SJSA1 (cell line): ENCODE measurements around the gene CCDC71L. TPM values are rescaled to one million over a fixed set of nuclear protein-coding genes. Genes with fewer than 3 reads are reported as not detected.

Experiments used
- DNase-seq, 2 experiments: peaks; one replicate each; pipeline ENCODE4 v3.0.0-alpha.2; 2015 to 2020; ENCODE audit warnings: low spot score in 2 of 2, low read depth in 1 of 2
- H3K27ac ChIP-seq: fragments of 250-450 bp; sonication (Bioruptor Pico); 2 replicates; pipeline ENCODE4 v1.5.1; 2020; ENCODE audit warnings: mild to moderate bottlenecking, moderate library complexity
- H3K27me3 ChIP-seq: fragments of 250-450 bp; sonication (Bioruptor Pico); replicated peaks from 2 replicates; pipeline ENCODE4 v1.5.1; 2020; ENCODE audit warnings: mild to moderate bottlenecking, moderate library complexity
- H3K36me3 ChIP-seq: fragments of 250-450 bp; sonication (Bioruptor Pico); 2 replicates; pipeline ENCODE4 v1.5.1; 2020; ENCODE audit warnings: mild to moderate bottlenecking
- H3K4me1 ChIP-seq: fragments of 250-450 bp; sonication (Bioruptor Pico); replicated peaks from 2 replicates; pipeline ENCODE4 v1.6.1; 2021; ENCODE audit warnings: mild to moderate bottlenecking
- H3K4me3 ChIP-seq: fragments of 250-450 bp; sonication (Bioruptor Pico); 2 replicates; pipeline ENCODE4 v1.5.1; 2020; ENCODE audit warnings: mild to moderate bottlenecking
- H3K9me3 ChIP-seq: fragments of 250-450 bp; sonication (Bioruptor Pico); replicated peaks from 2 replicates; pipeline ENCODE4 v1.5.1; 2020; ENCODE audit warnings: mild to moderate bottlenecking
- total RNA-seq: library from RNA; depleted of rRNA; stranded (reverse); fragments of >200 nt; shearing (Covaris generic); gene quantifications from 2 replicates; pipeline ENCODE4 v1.2.3, GENCODE V29; 2014

The CCDC71L gene
- total RNA-seq, 1 experiment from 2014 or later: 38.7 TPM

GRCh38 chr7:106652092-106652491, 8.9 kb downstream of the CCDC71L start:
- H3K4me1 ChIP-seq: peaks cover 14% of the 10 kb centered on the region
- no peak for DNase-seq
- H3K27me3 ChIP-seq: no peaks in the 10 kb centered on the region
- H3K27ac ChIP-seq: no peak overlapping the region
- no peak overlapping the region for H3K4me3 ChIP-seq
- no peaks in the 10 kb centered on the region for H3K9me3 ChIP-seq
- H3K36me3 ChIP-seq: no peaks in the 10 kb centered on the region; the same call in 1 of the 2 replicates

GRCh38 chr7:106646256-106646655, 14.7 kb downstream of the CCDC71L start:
- H3K27me3 ChIP-seq: no peaks in the 10 kb centered on the region
- peaks cover under 1% of the 10 kb centered on the region for H3K4me1 ChIP-seq
- H3K4me3 ChIP-seq: no peak overlapping the region
- H3K27ac ChIP-seq: no peak overlapping the region
- no peaks in the 10 kb centered on the region for H3K36me3 ChIP-seq
- no peaks in the 10 kb centered on the region for H3K9me3 ChIP-seq
- DNase-seq: no peak

GRCh38 chr7:106644999-106645398, 16.0 kb downstream of the CCDC71L start:
- Histone ChIP-seq H3K36me3 (no peaks in the 10 kb centered on the region), H3K9me3 (no peaks in the 10 kb centered on the region), H3K27me3 (no peaks in the 10 kb centered on the region), H3K4me3 (no peak overlapping the region), H3K27ac (no peak overlapping the region), H3K4me1 (peaks cover 8% of the 10 kb centered on the region)
- DNase-seq: no peak

- H3K27ac ChIP-seq: no peak overlapping the region
- H3K4me3 ChIP-seq: no peak overlapping the region
- H3K4me1 ChIP-seq: peaks cover 11% of the 10 kb centered on the region
- H3K36me3 ChIP-seq: no peaks in the 10 kb centered on the region
- no peak for DNase-seq
- no peaks in the 10 kb centered on the region for H3K9me3 ChIP-seq
- no peaks in the 10 kb centered on the region for H3K27me3 ChIP-seq
These were observed 17.6 kb downstream of the CCDC71L start for GRCh38 chr7:106643216-106644000.

GRCh38 chr7:106641416-106641815, 19.5 kb downstream of the CCDC71L start:
- no peaks in the 10 kb centered on the region for H3K27me3 ChIP-seq
- no peaks in the 10 kb centered on the region for H3K36me3 ChIP-seq
- H3K4me1 ChIP-seq: peaks cover 11% of the 10 kb centered on the region
- H3K27ac ChIP-seq: no peak overlapping the region
- no peak for DNase-seq
- H3K4me3 ChIP-seq: no peak overlapping the region
- H3K9me3 ChIP-seq: no peaks in the 10 kb centered on the region

GRCh38 chr7:106640368-106641141, 20.4 kb downstream of the CCDC71L start:
- no peak overlapping the region for H3K4me3 ChIP-seq
- H3K27ac ChIP-seq: no peak overlapping the region
- no peaks in the 10 kb centered on the region for H3K27me3 ChIP-seq
- no peaks in the 10 kb centered on the region for H3K36me3 ChIP-seq
- peak in 1 of 2 experiments; percentile 36 for DNase-seq
- H3K4me1 ChIP-seq: peaks cover 11% of the 10 kb centered on the region
- no peaks in the 10 kb centered on the region for H3K9me3 ChIP-seq

DNA sequence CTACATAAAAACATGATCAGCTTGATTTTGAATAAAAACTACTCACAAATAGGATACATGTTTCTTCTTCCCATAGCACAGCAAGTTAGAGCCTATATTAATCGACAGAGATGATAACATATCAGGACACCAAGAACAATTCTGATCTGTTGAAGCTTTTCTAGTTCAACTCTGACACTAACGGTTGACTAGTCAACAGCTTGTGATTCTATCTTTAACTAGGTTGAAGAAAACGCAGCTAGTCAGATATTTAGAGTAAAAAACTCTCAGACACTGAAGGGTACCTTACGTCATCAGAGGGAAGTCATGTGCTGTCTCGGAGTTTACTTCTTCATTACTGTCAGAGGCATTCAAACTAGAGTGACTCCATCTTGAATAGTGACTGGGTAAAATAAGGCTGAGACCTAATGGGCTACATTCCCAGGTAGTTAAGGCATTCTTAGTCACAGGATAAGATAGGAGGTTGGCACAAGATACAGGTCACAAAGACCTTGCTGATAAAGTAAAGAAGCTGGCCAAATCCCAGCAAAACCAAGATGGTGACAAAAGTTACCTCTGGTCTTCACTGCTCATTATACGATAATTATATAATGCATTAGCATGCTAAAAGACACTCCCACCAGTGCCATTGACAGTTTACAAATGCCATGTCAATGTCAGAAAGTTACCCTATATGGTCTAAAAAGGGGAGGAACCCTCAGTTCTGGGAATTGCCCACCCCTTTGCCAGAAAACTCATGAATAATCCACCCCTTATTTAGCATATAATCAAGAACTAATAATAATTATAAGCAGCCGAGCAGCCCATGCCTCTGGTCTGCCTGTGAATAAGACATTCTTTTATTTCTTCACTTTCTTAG, 21.3 kb downstream of the CCDC71L start:
- Histone ChIP-seq H3K27ac (no peak overlapping the region), H3K4me3 (no peak overlapping the region), H3K9me3 (no peaks in the 10 kb centered on the region), H3K27me3 (no peaks in the 10 kb centered on the region), H3K4me1 (peaks cover 11% of the 10 kb centered on the region), H3K36me3 (no peaks in the 10 kb centered on the region; the same call in 1 of the 2 replicates)
- DNase-seq: no peak

DNA sequence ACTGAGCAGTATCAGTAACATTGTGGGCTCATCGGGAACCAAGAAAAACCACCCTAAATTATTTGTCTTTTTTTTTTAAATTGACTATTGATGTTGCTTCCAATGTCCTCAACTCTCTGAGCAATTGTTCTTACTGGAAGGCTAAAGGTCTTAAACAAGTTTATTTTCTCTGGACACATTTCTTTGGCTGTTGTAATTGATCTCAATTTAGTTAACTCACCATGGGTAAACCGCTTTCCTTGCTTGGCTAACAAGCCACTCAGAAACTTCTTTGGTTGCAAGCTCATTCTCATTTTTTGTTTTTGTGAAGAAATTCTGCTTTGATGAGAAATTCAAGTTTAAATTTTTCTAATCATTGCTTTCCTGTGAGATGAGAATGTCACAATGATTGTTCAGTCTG, 25.5 kb downstream of the CCDC71L start:
- DNase-seq: no peak
- H3K9me3 ChIP-seq: no peaks in the 10 kb centered on the region
- peaks cover 8% of the 10 kb centered on the region for H3K4me1 ChIP-seq

GRCh38 chr7:106634958-106635357, 26.0 kb downstream of the CCDC71L start:
- no peaks in the 10 kb centered on the region for H3K9me3 ChIP-seq

More for the DNA sequence above, 25.5 kb downstream of the CCDC71L start:
- Histone ChIP-seq H3K27me3 (no peaks in the 10 kb centered on the region), H3K4me3 (no peak overlapping the region), H3K27ac (no peak overlapping the region), H3K36me3 (peaks cover 3% of the 10 kb centered on the region; the same call in 1 of the 2 replicates)

DNA sequence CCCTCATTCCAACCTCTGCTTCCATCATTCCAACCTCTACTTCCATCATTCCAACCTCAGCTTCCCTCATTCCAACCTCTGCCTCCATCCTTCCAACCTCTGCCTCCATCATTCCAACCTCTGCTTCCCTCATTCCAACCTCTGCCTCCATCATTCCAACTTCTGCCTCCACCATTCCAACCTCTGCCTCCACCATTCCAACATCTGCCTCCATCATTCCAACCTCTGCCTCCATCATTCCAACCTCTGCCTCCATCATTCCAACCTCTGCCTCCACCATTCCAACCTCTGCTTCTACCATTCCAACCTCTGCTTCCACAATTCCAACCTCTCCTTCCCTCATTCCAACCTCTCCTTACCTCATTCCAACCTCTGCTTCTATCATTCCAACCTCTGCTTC, 30.3 kb downstream of the CCDC71L start:
- Histone ChIP-seq H3K4me1 (peaks cover 25% of the 10 kb centered on the region), H3K9me3 (no peaks in the 10 kb centered on the region), H3K27ac (no peak overlapping the region), H3K36me3 (peaks cover 28% of the 10 kb centered on the region), H3K27me3 (no peaks in the 10 kb centered on the region), H3K4me3 (no peak overlapping the region)
- no peak for DNase-seq

More at GRCh38 chr7:106634958-106635357, 26.0 kb downstream of the CCDC71L start:
- Histone ChIP-seq H3K27ac (no peak overlapping the region), H3K4me1 (peaks cover 8% of the 10 kb centered on the region), H3K36me3 (peaks cover 3% of the 10 kb centered on the region; the same call in 1 of the 2 replicates), H3K4me3 (no peak overlapping the region), H3K27me3 (no peaks in the 10 kb centered on the region)
- DNase-seq: no peak

GRCh38 chr7:106629516-106629915, 31.4 kb downstream of the CCDC71L start:
- peak in 1 of 2 experiments; percentile 53 for DNase-seq
- no peaks in the 10 kb centered on the region for H3K27me3 ChIP-seq
- H3K36me3 ChIP-seq: peaks cover 30% of the 10 kb centered on the region
- no peaks in the 10 kb centered on the region for H3K9me3 ChIP-seq
- H3K4me1 ChIP-seq: peaks cover 37% of the 10 kb centered on the region
- H3K4me3 ChIP-seq: no peak overlapping the region
- H3K27ac ChIP-seq: peak overlapping the region; percentile 68

GRCh38 chr7:106626376-106627164, 34.4 kb downstream of the CCDC71L start:
- peaks cover 6% of the 10 kb centered on the region for H3K9me3 ChIP-seq
- H3K36me3 ChIP-seq: peaks cover 34% of the 10 kb centered on the region
- no peak overlapping the region for H3K4me3 ChIP-seq
- no peaks in the 10 kb centered on the region for H3K27me3 ChIP-seq
- DNase-seq: no peak
- H3K4me1 ChIP-seq: peaks cover 51% of the 10 kb centered on the region
- H3K27ac ChIP-seq: no peak overlapping the region
